Right lobe of liver (tissue), 6 donors: ENCODE data around the gene FAM222B. TPM values are rescaled to one million over a fixed set of nuclear protein-coding genes. Genes with fewer than 3 reads are reported as not detected.
A peak's percentile ranks its signal among the peaks of the same experiment; 100 is the strongest.

ENCODE experiments used
- ATAC-seq, 4 donors: fragments of 200-7000 bp; cut with Tn5 transposase; one replicate each; pipeline ENCODE4 v1.9.1; 2020; ENCODE audit warnings: mild to moderate bottlenecking in 4 of 4, moderate library complexity in 4 of 4
- DNase-seq, 3 donors: peaks; one replicate each; pipeline ENCODE4 v3.0.0-alpha.2; 2020
- H3K27ac ChIP-seq, 3 donors: fragments of 200-600 bp; one replicate each; pipeline ENCODE4 v1.8.0; 2022
- H3K27me3 ChIP-seq, 2 donors: fragments of 200-600 bp; one replicate each; pipeline ENCODE4 v1.8.0; 2022
- H3K36me3 ChIP-seq, 4 donors: fragments of 200-600 bp; sonication (generic) in 1 of 4; one replicate each; pipeline versions ENCODE4 v1.5.1 to v1.8.0; 2017 to 2022; ENCODE audit warnings: control low read depth in 1 of 4
- H3K4me1 ChIP-seq, 4 donors: fragments of 200-600 bp; sonication (generic) in 1 of 4; one replicate each; pipeline versions ENCODE4 v1.5.1 to v1.8.0; 2017 to 2022; ENCODE audit warnings: control low read depth in 1 of 4
- H3K4me3 ChIP-seq, 3 donors: fragments of 200-600 bp; one replicate each; pipeline ENCODE4 v1.8.0; 2022
- H3K9me3 ChIP-seq, 4 donors: fragments of 200-600 bp; sonication (generic) in 1 of 4; one replicate each; pipeline versions ENCODE4 v1.5.1 to v1.8.0; 2017 to 2022; ENCODE audit warnings: control low read depth in 1 of 4
- POLR2A ChIP-seq: fragments of 450-650 bp; IDR thresholded peaks from one replicate; pipeline ENCODE4 v1.6.1; 2017; ENCODE audit warnings: antibody characterized with exemption, mild to moderate bottlenecking
- WGBS: methylation state at CpG from one replicate; pipeline ENCODE4 v1.1.6; 2018; ENCODE audit warnings: low coverage, low lambda C conversion rate; ENCODE audit not compliant: insufficient coverage; ENCODE audit errors: missing lambda C conversion rate; 5-methylcytosine and 5-hydroxymethylcytosine counted together
- intact Hi-C, 2 donors: fragments of 100-400 bp; cut with DNase I; formaldehyde crosslinking; loops; one replicate each; pipeline versions ENCODE4 v1.11.2 to v1.14.1; 2022
- long read RNA-seq: library from polyadenylated mRNA; unstranded; transcript quantifications from one replicate; pipeline ENCODE4 v2.0.0, GENCODE V29; 2019
- total RNA-seq, 6 experiments: library from RNA; depleted of rRNA in 2 of 6; stranded (reverse); fragments of >200 nt in 2 of 6; fragmentation: NEBNext Ultra II Directional in 3 of 6; extraction: Animal tissue kit (Norgen Biotek cat#: 25700) in 3 of 6; gene quantifications; one replicate each; pipeline versions ENCODE4 v1.1.0 to v1.2.4, GENCODE V29; 2016 to 2023
- TF ChIP-seq, protein P1 (sequence below), 4 donors: fragments of 200-600 bp in 3 of 4; fragments of 450-650 bp in 1 of 4; IDR thresholded peaks; one replicate each; pipeline versions ENCODE4 v1.5.1 to v1.8.0; 2016 to 2022; ENCODE audit warnings: antibody characterized with exemption in 4 of 4, mild to moderate bottlenecking in 2 of 4
- donor health status: DM: no; HTN: yes; CAD: no.
- donor health status: DM: no; HTN: no; CAD: no.
- donor health status: DM: no; HTN: no; CAD: no.
- donor health status: DM: no; HTN: yes; CAD: no.
- donor health status: DM: no; HTN: yes; CAD: no.

The FAM222B gene, protein sequence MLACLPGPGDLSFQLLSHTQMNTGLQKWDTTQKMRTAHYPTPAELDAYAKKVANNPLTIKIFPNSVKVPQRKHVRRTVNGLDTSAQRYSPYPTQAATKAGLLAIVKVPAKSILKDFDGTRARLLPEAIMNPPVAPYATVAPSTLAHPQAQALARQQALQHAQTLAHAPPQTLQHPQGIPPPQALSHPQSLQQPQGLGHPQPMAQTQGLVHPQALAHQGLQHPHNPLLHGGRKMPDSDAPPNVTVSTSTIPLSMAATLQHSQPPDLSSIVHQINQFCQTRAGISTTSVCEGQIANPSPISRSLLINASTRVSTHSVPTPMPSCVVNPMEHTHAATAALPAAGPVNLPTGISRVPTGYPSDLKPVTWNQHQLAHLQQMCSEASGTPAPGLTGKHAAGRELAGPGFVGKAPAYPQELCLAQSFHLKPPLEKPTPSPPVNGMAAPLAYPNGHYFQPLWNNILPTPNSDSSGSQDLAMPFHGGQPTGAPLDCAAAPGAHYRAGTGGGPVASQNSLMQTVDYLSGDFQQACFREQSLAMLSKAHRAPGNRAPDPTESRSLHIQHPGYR
- total RNA-seq, result 10 to 100 TPM in 1 of 6 experiments, 1 to 10 TPM in 5; 5.8 to 12.0 (median 8.8) TPM
- long read RNA-seq, result 0 reads

DNA sequence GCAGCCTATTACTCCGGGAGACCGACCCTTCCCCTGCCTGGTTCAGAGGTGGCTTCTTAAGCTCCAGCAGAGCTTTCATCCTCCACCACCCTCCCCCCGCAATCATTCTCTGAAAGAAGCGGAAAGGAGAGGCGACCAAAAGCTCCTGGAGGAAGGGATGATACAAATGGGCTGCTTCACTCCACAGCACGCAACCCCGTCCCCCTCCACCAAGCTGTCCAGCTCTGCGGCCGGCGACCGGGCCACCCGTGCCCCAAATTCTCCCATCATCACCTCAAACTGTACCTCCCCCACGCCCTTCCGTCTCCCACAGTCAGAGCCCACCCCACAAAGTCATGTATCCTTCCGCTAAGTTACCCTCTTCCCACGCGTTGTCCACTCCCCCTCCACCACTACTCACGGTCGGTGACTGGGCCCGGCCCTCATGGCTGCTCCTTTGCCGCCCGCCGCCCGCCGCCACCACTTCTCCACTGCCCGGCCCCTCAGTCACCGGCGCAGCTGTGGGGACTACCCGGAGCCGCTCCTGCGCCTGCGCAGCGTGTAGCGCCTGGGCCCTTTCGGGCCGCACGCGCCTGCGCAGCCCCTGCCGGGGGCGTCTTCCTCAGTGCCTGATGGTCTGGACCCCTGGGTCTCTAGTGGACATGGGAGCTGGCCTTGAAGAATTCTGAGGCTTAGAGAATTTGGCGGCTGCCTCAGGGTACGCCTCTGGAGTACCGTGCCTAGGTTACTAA lies at the start of gene FAM222B:
FAM222B (minus strand) TSS at position 509 of the 731 bp plus-strand sequence. CDS start 76,123 bp downstream, outside the sequence.
- peak within 1 kb of the TSS; percentile 7 to 63 (median 45) for H3K27ac ChIP-seq
- intact Hi-C loops, result no loop called here

DNA sequence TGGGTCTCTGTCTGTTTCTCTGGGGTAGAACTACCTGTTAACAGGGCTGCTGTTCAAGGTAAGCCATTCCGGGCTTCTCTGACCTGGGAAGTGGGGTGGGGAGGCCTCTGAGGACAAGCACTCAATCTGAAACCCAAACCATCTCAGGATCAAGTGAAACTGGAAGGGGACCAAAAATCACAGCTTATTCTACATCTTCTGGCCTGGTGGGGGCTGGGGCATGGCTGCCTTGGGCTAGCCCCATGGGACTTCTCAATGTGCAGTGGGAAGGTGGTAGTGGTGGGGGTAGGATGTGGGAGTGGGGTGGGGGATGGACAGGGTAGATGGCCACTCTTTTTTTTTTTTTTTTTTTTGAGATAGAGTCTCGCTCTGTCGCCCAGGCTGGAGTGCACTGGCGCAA lies 49.4 kb upstream of the FAM222B start:
- WGBS, result 86% methylated on average over 1 of the region's 4 CpGs
- no peaks in the 10 kb centered on the region for H3K36me3 ChIP-seq
- intact Hi-C loops, result no loop called here
- ATAC-seq, result no peak
- no peak overlapping the region for H3K27ac ChIP-seq
- peaks cover 0 to 38% (median 12%) of the 10 kb centered on the region in 4 donors for H3K4me1 ChIP-seq
- TF ChIP-seq, protein P1, sequence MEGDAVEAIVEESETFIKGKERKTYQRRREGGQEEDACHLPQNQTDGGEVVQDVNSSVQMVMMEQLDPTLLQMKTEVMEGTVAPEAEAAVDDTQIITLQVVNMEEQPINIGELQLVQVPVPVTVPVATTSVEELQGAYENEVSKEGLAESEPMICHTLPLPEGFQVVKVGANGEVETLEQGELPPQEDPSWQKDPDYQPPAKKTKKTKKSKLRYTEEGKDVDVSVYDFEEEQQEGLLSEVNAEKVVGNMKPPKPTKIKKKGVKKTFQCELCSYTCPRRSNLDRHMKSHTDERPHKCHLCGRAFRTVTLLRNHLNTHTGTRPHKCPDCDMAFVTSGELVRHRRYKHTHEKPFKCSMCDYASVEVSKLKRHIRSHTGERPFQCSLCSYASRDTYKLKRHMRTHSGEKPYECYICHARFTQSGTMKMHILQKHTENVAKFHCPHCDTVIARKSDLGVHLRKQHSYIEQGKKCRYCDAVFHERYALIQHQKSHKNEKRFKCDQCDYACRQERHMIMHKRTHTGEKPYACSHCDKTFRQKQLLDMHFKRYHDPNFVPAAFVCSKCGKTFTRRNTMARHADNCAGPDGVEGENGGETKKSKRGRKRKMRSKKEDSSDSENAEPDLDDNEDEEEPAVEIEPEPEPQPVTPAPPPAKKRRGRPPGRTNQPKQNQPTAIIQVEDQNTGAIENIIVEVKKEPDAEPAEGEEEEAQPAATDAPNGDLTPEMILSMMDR (IDR thresholded peaks at IDR 0.05), result no peak
- TF ChIP-seq POLR2A, result no peak
- H3K27me3 ChIP-seq, result no peaks in the 10 kb centered on the region
- no peak for DNase-seq
- H3K9me3 ChIP-seq, result no peaks in the 10 kb centered on the region
- H3K4me3 ChIP-seq, result no peak overlapping the region

More for the DNA sequence above, at the start of gene FAM222B:
- peaks cover 0 to 7% (median 0%) of the 10 kb centered on the region in 4 donors for H3K4me1 ChIP-seq
- peak within 1 kb of the TSS; percentile 61 to 93 (median 76) for H3K4me3 ChIP-seq
- peak; percentile 98 to 99 (median 99) for ATAC-seq
- TF ChIP-seq POLR2A, result peak; percentile 76
- TF ChIP-seq, protein P1 (IDR thresholded peaks at IDR 0.05), result no peak
- WGBS, result under 1% methylated on average over 38 of the region's 44 CpGs
- no peaks in the 10 kb centered on the region for H3K36me3 ChIP-seq
- no peaks in the 10 kb centered on the region for H3K27me3 ChIP-seq
- H3K9me3 ChIP-seq, result no peaks in the 10 kb centered on the region
- DNase-seq, result peak; percentile 84 to 88 (median 85)

DNA sequence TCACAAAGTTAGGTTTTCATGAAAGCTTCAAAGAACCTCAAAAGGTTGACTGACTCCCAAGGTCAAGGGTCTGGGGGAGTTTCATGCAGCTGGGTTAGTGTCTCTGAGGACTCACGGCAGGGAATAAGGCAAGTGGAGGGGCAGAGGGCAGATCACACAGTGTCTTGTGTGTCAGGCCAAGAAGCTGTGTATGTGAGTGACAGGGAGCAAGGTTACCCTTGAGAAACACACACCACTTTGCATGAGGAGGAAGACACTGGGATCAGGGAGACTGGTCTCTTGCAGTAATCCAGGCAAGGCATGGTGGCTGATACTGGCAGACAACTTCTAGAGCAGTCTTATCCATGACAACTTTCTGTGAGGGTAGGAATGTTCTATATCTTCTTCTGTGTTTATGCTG lies 48.6 kb upstream of the FAM222B start:
- ATAC-seq (no peak), DNase-seq (no peak)
- peaks cover 0 to 34% (median 12%) of the 10 kb centered on the region in 4 donors for H3K4me1 ChIP-seq
- intact Hi-C loops, result no loop called here
- H3K9me3 ChIP-seq, result no peaks in the 10 kb centered on the region
- no peak overlapping the region for H3K27ac ChIP-seq
- no peaks in the 10 kb centered on the region for H3K27me3 ChIP-seq
- WGBS, result no CpG with 5 or more reads among the region's 1 CpG
- peaks cover 0 to under 1% (median 0%) of the 10 kb centered on the region in 4 donors for H3K36me3 ChIP-seq
- TF ChIP-seq, protein P1 (IDR thresholded peaks at IDR 0.05), result no peak
- no peak for TF ChIP-seq POLR2A
- H3K4me3 ChIP-seq, result no peak overlapping the region

DNA sequence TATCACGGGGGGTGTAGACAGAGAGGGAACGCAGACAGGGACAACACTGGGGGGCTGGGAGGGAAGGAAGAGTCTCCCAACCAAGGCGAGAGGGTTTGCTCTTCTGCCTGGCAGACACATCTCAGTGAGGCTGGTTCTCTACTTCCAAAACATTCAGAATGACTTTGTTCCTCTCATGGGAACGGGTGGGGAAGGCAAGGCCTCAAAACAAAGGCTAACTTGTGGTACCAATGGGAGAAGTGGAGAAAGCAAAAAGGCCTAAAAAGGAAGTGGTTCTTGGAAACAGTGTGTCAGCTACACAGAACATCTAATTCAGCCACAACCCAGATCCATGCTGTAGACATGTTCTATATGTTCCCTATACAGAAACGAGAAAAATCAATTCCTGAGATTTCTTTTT lies 47.4 kb upstream of the FAM222B start:
- intact Hi-C loops, result no loop called here
- DNase-seq, result no peak
- Histone ChIP-seq H3K4me3 (no peak overlapping the region), H3K27me3 (no peaks in the 10 kb centered on the region), H3K9me3 (no peaks in the 10 kb centered on the region), H3K36me3 (peaks cover 0 to 10% (median 5%) of the 10 kb centered on the region in 4 donors), H3K27ac (no peak overlapping the region), H3K4me1 (peaks cover 0 to 29% (median 10%) of the 10 kb centered on the region in 4 donors)
- WGBS, result 72% methylated on average over 5 of the region's 5 CpGs
- peak in 1 of 4 donors; percentile 18 for ATAC-seq
- no peak for TF ChIP-seq POLR2A
- TF ChIP-seq, protein P1 (IDR thresholded peaks at IDR 0.05), result no peak
